Lung (tissue), 12 donors: ENCODE measurements around the gene ASCL2. TPM values are rescaled to one million over a fixed set of nuclear protein-coding genes. Genes with fewer than 3 reads are reported as not detected.

ENCODE experiments used
- ATAC-seq: fragments of 200-7000 bp; cut with Tn5 transposase; one replicate; pipeline ENCODE4 v1.9.1; 2020; ENCODE audit warnings: moderate number of reproducible peaks; ENCODE audit not compliant: insufficient read depth, low FRiP score
- DNase-seq, 3 donors: peaks; one replicate each; pipeline ENCODE4 v3.0.0-alpha.2; 2013 to 2017
- H3K27ac ChIP-seq, 2 donors: one replicate each; pipeline ENCODE4 v1.5.1; 2013; ENCODE audit warnings: mild to moderate bottlenecking in 2 of 2, moderate library complexity in 2 of 2, control low read depth in 1 of 2, inconsistent platforms in 1 of 2, low read depth in 1 of 2, low read length in 1 of 2
- H3K27me3 ChIP-seq, 3 donors: one replicate each; pipeline ENCODE4 v1.5.1; 2013; ENCODE audit warnings: low read length in 2 of 3; ENCODE audit not compliant: control insufficient read depth in 3 of 3, insufficient read depth in 3 of 3
- H3K36me3 ChIP-seq, 4 donors: one replicate each; pipeline ENCODE4 v1.5.1; 2013; ENCODE audit warnings: low read length in 4 of 4, mild to moderate bottlenecking in 1 of 4, moderate library complexity in 1 of 4; ENCODE audit not compliant: control insufficient read depth in 4 of 4, insufficient read depth in 4 of 4
- H3K4me1 ChIP-seq, 5 donors: one replicate each; pipeline ENCODE4 v1.5.1; 2013; ENCODE audit warnings: low read length in 5 of 5, mild to moderate bottlenecking in 2 of 5, moderate library complexity in 1 of 5; ENCODE audit not compliant: control insufficient read depth in 5 of 5, insufficient read depth in 5 of 5
- H3K4me3 ChIP-seq: one replicate; pipeline ENCODE4 v1.5.1; 2013; ENCODE audit warnings: mild to moderate bottlenecking, control low read depth, moderate library complexity
- H3K9ac ChIP-seq, 2 donors: one replicate each; pipeline ENCODE4 v1.5.1; 2013; ENCODE audit warnings: low read length in 2 of 2, control low read depth in 1 of 2; ENCODE audit not compliant: insufficient read depth in 1 of 2
- H3K9me3 ChIP-seq, 4 donors: one replicate each; pipeline ENCODE4 v1.5.1; 2013; ENCODE audit warnings: low read length in 3 of 4, mild to moderate bottlenecking in 1 of 4, moderate library complexity in 1 of 4; ENCODE audit not compliant: control insufficient read depth in 4 of 4, insufficient read depth in 3 of 4
- WGBS, 2 donors: extraction: QIAGEN DNeasy Blood & Tissue Kit; methylation state at CpG; one replicate each; pipeline ENCODE4 v1.1.7; 2013; 5-methylcytosine and 5-hydroxymethylcytosine counted together
- polyA plus RNA-seq, 2 donors: library from polyadenylated mRNA; stranded (reverse); fragments of 200-250 nt; gene quantifications; one replicate each; pipeline ENCODE4 v1.2.1, GENCODE V29; 2013
- total RNA-seq, 2 donors: library from RNA; depleted of rRNA in 1 of 2; stranded (reverse); fragments of >200 nt in 1 of 2; gene quantifications; one replicate each; pipeline ENCODE4 v1.2.1, GENCODE V29; 2014 to 2021
- TF ChIP-seq, protein P1 (sequence below): IDR thresholded peaks from 2 replicates; pipeline ENCODE4 v1.5.1; 2012; ENCODE audit warnings: mild to moderate bottlenecking; ENCODE audit errors: control extremely low read depth, extremely low read depth
- donor health status: control.
- donor health status: control.
- donor health status: Bipolar disorder and iron deficiency.
- donor health status: healthy.
- donor health status: DM: yes; HTN: yes; CAD: no.

The ASCL2 gene
- total and polyA plus RNA-seq, 4 donors = 0.94 to 2.4 (median 2.2) TPM; not detected in 1

- H3K4me1 ChIP-seq = peaks cover 0 to 2% (median 0%) of the 10 kb centered on the region in 5 donors
- no peak for ATAC-seq
- H3K27ac ChIP-seq = no peak overlapping the region
- no peak overlapping the region for H3K9ac ChIP-seq
- DNase-seq = no peak
- H3K9me3 ChIP-seq = no peaks in the 10 kb centered on the region
- H3K27me3 ChIP-seq = no peaks in the 10 kb centered on the region
- H3K4me3 ChIP-seq = no peak overlapping the region
- TF ChIP-seq, protein P1, sequence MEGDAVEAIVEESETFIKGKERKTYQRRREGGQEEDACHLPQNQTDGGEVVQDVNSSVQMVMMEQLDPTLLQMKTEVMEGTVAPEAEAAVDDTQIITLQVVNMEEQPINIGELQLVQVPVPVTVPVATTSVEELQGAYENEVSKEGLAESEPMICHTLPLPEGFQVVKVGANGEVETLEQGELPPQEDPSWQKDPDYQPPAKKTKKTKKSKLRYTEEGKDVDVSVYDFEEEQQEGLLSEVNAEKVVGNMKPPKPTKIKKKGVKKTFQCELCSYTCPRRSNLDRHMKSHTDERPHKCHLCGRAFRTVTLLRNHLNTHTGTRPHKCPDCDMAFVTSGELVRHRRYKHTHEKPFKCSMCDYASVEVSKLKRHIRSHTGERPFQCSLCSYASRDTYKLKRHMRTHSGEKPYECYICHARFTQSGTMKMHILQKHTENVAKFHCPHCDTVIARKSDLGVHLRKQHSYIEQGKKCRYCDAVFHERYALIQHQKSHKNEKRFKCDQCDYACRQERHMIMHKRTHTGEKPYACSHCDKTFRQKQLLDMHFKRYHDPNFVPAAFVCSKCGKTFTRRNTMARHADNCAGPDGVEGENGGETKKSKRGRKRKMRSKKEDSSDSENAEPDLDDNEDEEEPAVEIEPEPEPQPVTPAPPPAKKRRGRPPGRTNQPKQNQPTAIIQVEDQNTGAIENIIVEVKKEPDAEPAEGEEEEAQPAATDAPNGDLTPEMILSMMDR = no peak
- WGBS, 2 donors = 95 to 97% methylated on average over 17 to 18 of the region's 18 CpGs
- no peaks in the 10 kb centered on the region for H3K36me3 ChIP-seq
These were observed 7.9 kb downstream of the ASCL2 start for GRCh38 chr11:2262301-2263070.

GRCh38 chr11:2261436-2262230 lies 8.8 kb downstream of the ASCL2 start:
- Histone ChIP-seq H3K27me3 (no peaks in the 10 kb centered on the region), H3K4me1 (peaks cover 0 to 2% (median 0%) of the 10 kb centered on the region in 5 donors), H3K9me3 (no peaks in the 10 kb centered on the region), H3K4me3 (no peak overlapping the region), H3K27ac (no peak overlapping the region), H3K9ac (no peak overlapping the region), H3K36me3 (no peaks in the 10 kb centered on the region)
- ATAC-seq (no peak), DNase-seq (no peak)
- TF ChIP-seq, protein P1 = no peak
- WGBS, 2 donors = 89% methylated on average over 21 of the region's 21 CpGs

DNA sequence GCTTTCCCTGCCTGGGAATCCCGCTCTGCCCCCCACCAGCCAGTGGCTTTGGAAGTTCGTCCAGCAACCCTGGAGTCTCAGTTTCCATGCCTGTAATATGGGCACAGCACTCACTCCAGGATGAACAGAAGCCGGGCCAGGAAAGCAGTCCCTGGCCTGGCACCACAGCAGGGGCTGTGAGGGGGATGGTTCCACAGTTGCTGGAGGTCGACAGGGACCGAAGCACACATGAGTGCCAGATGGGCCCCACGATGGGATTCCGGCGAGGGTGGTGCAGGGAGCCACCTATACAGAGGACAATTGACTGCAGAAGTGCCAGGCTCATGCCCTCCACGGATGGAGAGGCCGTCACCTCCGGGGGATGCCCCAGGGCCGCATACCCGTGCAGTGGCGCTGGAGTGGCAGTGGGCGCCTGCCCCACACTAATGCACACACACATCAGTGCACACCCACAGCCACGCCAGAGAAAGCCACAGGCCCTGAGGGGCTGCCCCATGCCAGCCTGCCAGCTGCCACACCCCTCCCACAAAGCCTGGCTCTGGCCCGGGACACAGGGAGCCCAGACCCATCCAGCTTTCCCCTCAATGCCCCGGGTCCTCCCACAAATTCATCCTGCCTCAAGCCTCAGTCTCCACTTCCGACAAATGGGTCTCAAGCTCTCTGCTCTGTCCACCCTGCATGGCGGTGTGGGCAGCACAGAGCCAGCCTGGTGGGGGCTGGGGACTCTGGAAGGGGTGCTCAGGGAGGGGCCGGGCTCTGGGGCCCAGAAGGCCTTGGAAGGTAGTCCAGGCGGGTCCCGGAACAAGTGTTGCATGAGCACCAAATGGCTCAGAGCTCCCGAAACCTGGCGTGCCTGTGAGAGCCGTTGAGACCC lies 9.7 kb downstream of the ASCL2 start:
- WGBS, 2 donors = 87 to 93% methylated on average over 24 to 26 of the region's 26 CpGs
- DNase-seq = no peak
- no peaks in the 10 kb centered on the region for H3K4me1 ChIP-seq
- H3K36me3 ChIP-seq = no peaks in the 10 kb centered on the region
- no peak for ATAC-seq
- no peak overlapping the region for H3K9ac ChIP-seq
- H3K27ac ChIP-seq = no peak overlapping the region
- no peaks in the 10 kb centered on the region for H3K9me3 ChIP-seq
- H3K4me3 ChIP-seq = no peak overlapping the region
- no peaks in the 10 kb centered on the region for H3K27me3 ChIP-seq
- TF ChIP-seq, protein P1 = no peak
